Heart left ventricle (tissue), 16 donors: ENCODE data around the gene TXNDC8. TPM values are rescaled to one million over a fixed set of nuclear protein-coding genes. Genes with fewer than 3 reads are reported as not detected.

Source experiments
- ATAC-seq, 4 donors: fragments of 200-7000 bp; cut with Tn5 transposase; one replicate each; pipeline ENCODE4 v1.9.1; 2020 to 2022; ENCODE audit warnings: moderate library complexity in 4 of 4, mild to moderate bottlenecking in 3 of 4, moderate number of reproducible peaks in 1 of 4
- DNase-seq, 5 donors: peaks; one replicate each; pipeline ENCODE4 v3.0.0-alpha.2; 2020
- H3K27ac ChIP-seq, 12 donors: fragments of 200-600 bp; sonication (generic) in 4 of 12; one replicate each; pipeline versions ENCODE4 v1.5.0 to v1.8.0; 2016 to 2022; ENCODE audit warnings: mild to moderate bottlenecking in 2 of 12
- H3K27me3 ChIP-seq, 9 donors: fragments of 200-600 bp; sonication (generic) in 2 of 9; one replicate each; pipeline versions ENCODE4 v1.5.1 to v1.8.0; 2016 to 2022; ENCODE audit warnings: mild to moderate bottlenecking in 3 of 9
- H3K36me3 ChIP-seq, 9 donors: fragments of 200-600 bp; sonication (generic) in 2 of 9; one replicate each; pipeline versions ENCODE4 v1.5.0 to v1.8.0; 2018 to 2022; ENCODE audit warnings: mild to moderate bottlenecking in 2 of 9
- H3K4me1 ChIP-seq, 12 donors: fragments of 200-600 bp; sonication (generic) in 4 of 12; one replicate each; pipeline versions ENCODE4 v1.5.0 to v1.8.0; 2016 to 2022; ENCODE audit warnings: mild to moderate bottlenecking in 3 of 12
- H3K4me3 ChIP-seq, 12 donors: fragments of 200-600 bp; sonication (generic) in 4 of 12; one replicate each; pipeline versions ENCODE4 v1.5.0 to v1.8.0; 2017 to 2022; ENCODE audit warnings: mild to moderate bottlenecking in 9 of 12, moderate library complexity in 4 of 12
- H3K9me3 ChIP-seq, 12 donors: fragments of 200-600 bp; sonication (generic) in 4 of 12; one replicate each; pipeline versions ENCODE4 v1.5.0 to v1.8.0; 2016 to 2022; ENCODE audit warnings: mild to moderate bottlenecking in 1 of 12
- CTCF ChIP-seq, 12 donors: fragments of 200-600 bp; sonication (generic) in 4 of 12; IDR thresholded peaks; one replicate each; pipeline versions ENCODE4 v1.5.0 to v1.8.0; 2018 to 2022; ENCODE audit warnings: antibody characterized with exemption in 12 of 12, mild to moderate bottlenecking in 5 of 12
- POLR2A ChIP-seq, 2 donors: fragments of 450-650 bp; IDR thresholded peaks; one replicate each; pipeline ENCODE4 v1.6.1; 2017; ENCODE audit warnings: antibody characterized with exemption in 2 of 2, mild to moderate bottlenecking in 2 of 2, moderate library complexity in 2 of 2
- WGBS, 4 donors: extraction: QIAGEN DNeasy Blood & Tissue Kit in 2 of 4; methylation state at CpG; one replicate each; pipeline versions ENCODE4 v1.1.5 to v1.1.7; 2013 to 2018; 5-methylcytosine and 5-hydroxymethylcytosine counted together
- intact Hi-C, 10 donors: fragments of 100-400 bp; cut with DNase I; formaldehyde crosslinking; loops; one replicate each; pipeline versions ENCODE4 v1.11.1 to v1.14.2; 2022
- polyA plus RNA-seq, 2 donors: library from polyadenylated mRNA; stranded (reverse); fragments of 200-250 nt; gene quantifications; one replicate each; pipeline ENCODE4 v1.2.3, GENCODE V29; 2013
- total RNA-seq, 9 donors: library from RNA; depleted of rRNA in 2 of 9; stranded (reverse); fragments of >200 nt in 2 of 9; fragmentation: NEBNext Ultra II Directional in 3 of 9; extraction: Animal tissue kit (Norgen Biotek cat#: 25700) in 3 of 9; gene quantifications; one replicate each; pipeline versions ENCODE4 v1.1.0 to v1.2.4, GENCODE V29; 2016 to 2023
- donor health status: ischemic (EF 13 %, LVEDD 7.1; RV severe dilation, severe dysfunction).
- donor health status: healthy with polysubstance abuse.
- donor health status: DM: no; HTN: yes; CAD: no.
- donor health status: DM: no; HTN: no; CAD: no.
- donor health status: ischemic (EF 25% LVEDD 6.9; RV normal size, moderate dysfunction).
- donor health status: ischemic (EF 25% LVEDD 5.7; RV mildly dilated, moderate dysfunction).
- donor health status: healthy.
- donor health status: DM: yes; HTN: yes; CAD: no.
- donor health status: ischemic (EF 35%, LVEDD 5.7; RV mildly dilated, moderate dysfunction).
- donor health status: nonischemic (EF 11% LVEDD 7.7; RV severe dilation, severe dysfunction).
- donor health status: DM: yes; HTN: yes; CAD: no.
- donor health status: PGD.
- donor health status: ischemic (EF 29% LVEDD 5.4; RV normal size, mild dysfunction).
- donor health status: nonischemic (EF 23%, LVEDD 6.1; RV moderate dilation, normal function).

The TXNDC8 gene
- total and polyA plus RNA-seq, 11 donors = not detected

DNA sequence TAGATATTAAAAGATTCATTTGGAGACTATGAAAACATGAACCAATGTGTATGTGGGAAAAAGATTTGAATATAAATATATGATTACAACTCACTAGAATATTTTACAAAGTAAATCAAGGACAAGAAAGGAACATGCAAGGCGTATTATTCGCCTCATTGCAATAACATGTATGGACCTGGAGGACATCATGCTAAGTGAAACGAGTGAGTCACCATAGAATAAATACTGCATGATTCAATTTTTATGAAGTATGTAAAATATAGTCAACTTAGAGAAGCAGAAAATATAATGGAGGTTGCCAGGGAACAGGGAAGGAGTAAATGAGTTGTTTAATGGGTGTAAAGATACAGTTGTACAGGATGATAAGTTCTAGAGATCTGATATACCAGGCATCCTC lies 4.9 kb downstream of the TXNDC8 start:
- H3K27ac ChIP-seq = no peak overlapping the region
- no peaks in the 10 kb centered on the region for H3K27me3 ChIP-seq
- DNase-seq (no peak), ATAC-seq (no peak)
- no peak overlapping the region for H3K4me3 ChIP-seq
- H3K9me3 ChIP-seq = peaks cover 0 to 3% (median 0%) of the 10 kb centered on the region in 12 donors
- TF ChIP-seq CTCF (IDR thresholded peaks at IDR 0.05) = no peak
- peaks cover 0 to 13% (median 0%) of the 10 kb centered on the region in 12 donors for H3K4me1 ChIP-seq
- intact Hi-C loops = no loop called here
- 83 to 89% (median 88%) methylated on average over 3 of the region's 3 CpGs for WGBS, 4 donors
- H3K36me3 ChIP-seq = no peaks in the 10 kb centered on the region

DNA sequence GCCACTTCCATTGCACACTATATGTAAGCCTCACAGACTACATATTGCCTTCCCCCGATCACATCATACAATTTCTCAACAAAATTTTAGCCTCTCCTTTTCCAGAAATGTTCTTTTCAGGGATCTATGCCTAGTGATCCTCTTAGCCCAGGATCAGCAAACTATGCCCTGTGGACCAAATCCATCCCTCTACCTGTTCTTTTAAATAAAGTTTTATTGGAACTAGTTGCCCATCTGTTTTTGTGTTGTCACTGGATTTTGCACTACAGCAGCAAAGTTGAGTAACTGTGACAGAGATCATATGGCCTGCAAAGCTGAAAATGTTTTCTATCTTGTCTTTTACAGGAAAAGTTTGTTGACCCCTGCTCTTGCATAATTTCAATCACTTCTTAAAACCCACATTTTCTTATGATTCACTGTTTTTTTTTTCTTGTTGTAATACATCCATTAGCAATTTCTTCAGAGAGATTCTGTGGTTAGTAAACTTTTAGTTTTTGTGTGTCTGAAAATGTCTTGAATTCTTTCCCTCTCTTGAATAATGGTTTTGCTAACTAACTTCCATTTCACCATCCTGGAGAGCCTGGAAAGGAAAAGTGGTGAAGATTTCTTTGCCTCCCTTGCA lies 7.1 kb downstream of the TXNDC8 start:
- Histone ChIP-seq H3K27me3 (no peaks in the 10 kb centered on the region), H3K4me3 (no peak overlapping the region), H3K4me1 (peaks cover 0 to 13% (median 0%) of the 10 kb centered on the region in 12 donors), H3K36me3 (no peaks in the 10 kb centered on the region), H3K27ac (no peak overlapping the region), H3K9me3 (peaks cover 0 to 3% (median 0%) of the 10 kb centered on the region in 12 donors)
- WGBS, 4 donors = 95 to 100% (median 98%) methylated on average over 1 of the region's 1 CpG
- no peak for ATAC-seq
- no peak for DNase-seq
- no peak for TF ChIP-seq CTCF (IDR thresholded peaks at IDR 0.05)
- TF ChIP-seq POLR2A (IDR thresholded peaks at IDR 0.05) = no peak
- intact Hi-C loops = no loop called here

GRCh38 chr9:110329639-110330230 lies 7.9 kb downstream of the TXNDC8 start:
- ATAC-seq = no peak
- 57 to 68% (median 65%) methylated on average over 5 of the region's 5 CpGs for WGBS, 4 donors

More at GRCh38 chr9:110329639-110330230, 7.9 kb downstream of the TXNDC8 start:
- Histone ChIP-seq H3K36me3 (no peaks in the 10 kb centered on the region), H3K27ac (no peak overlapping the region), H3K27me3 (no peaks in the 10 kb centered on the region), H3K4me3 (no peak overlapping the region), H3K9me3 (peaks cover 0 to 3% (median 0%) of the 10 kb centered on the region in 12 donors), H3K4me1 (peaks cover 0 to 13% (median 0%) of the 10 kb centered on the region in 12 donors)
- TF ChIP-seq POLR2A (IDR thresholded peaks at IDR 0.05) = no peak
- TF ChIP-seq CTCF (IDR thresholded peaks at IDR 0.05) = no peak
- DNase-seq = no peak
- intact Hi-C loops = no loop called here
